IPS-18c (cell line): Measurements from ENCODE around the gene LRP1B.
"Not testable (repeated sequence)": the region's sequence is repeated elsewhere in the genome, so short reads cannot be mapped to it uniquely, and the experiment has no call there.

ENCODE experiments used
- H3K4me3 ChIP-seq: 2 replicates; pipeline ENCODE4 v1.7.0; 2013; ENCODE audit warnings: low read depth, mild to moderate bottlenecking, low read length, moderate library complexity; ENCODE audit not compliant: insufficient read depth
- H3K9me3 ChIP-seq: one replicate; pipeline ENCODE4 v1.6.1; 2013; ENCODE audit warnings: mild to moderate bottlenecking, low read length, moderate library complexity; ENCODE audit not compliant: control insufficient read depth, insufficient read depth

LRP1B gene

DNA sequence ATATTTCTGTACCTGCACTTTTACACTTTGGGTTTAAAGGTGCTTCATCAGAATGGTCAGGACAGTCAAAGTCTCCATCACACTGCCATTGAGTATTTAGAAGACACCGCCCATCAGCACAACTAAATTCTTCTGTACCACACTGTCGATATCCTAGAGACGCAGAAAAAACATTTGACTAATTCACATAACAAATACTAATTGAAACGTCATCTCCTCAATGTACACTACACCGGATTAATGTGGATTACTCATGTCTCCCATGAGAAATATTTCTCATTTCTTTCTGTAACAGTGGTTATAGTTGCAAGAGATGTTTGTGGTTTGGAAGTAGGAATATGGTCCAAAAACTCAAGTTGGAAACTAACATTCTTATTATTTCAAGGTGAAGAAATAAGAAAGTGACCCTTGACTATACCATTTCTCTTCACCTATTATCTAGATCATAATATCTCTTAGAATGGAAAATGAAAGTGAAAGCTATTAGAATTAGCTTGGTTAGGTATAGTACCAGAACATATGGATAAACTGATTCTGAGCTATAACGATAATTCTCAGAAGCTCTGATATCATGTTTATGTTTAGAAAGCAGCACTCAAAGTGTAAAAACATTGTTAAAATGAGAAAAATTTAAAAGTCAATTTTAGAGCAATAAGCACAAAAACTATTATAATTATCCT, 1627.7 kb downstream of the LRP1B start:
- H3K9me3 ChIP-seq = no peaks in the 10 kb centered on the region
- H3K4me3 ChIP-seq = no peak overlapping the region

DNA sequence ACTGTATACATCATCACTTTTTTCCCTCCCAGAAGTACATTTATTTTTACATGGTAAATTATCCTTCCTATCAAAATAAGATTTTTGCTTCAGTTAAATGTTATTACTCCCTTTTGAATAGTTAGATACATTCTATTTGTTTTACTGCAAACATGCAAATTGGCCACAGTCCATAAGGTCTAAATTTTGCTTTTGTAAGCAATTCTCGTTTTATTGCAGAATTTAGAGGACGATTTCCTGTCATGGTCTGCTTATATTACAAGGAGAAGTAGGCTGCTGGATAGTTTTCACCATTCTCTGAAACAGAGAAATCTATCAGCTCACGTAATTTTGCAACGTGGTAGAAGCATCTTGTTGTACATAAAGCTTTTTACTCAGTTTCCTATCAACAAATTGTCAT, 1632.5 kb downstream of the LRP1B start:
- Histone ChIP-seq H3K9me3 (no peaks in the 10 kb centered on the region), H3K4me3 (no peak overlapping the region)

DNA sequence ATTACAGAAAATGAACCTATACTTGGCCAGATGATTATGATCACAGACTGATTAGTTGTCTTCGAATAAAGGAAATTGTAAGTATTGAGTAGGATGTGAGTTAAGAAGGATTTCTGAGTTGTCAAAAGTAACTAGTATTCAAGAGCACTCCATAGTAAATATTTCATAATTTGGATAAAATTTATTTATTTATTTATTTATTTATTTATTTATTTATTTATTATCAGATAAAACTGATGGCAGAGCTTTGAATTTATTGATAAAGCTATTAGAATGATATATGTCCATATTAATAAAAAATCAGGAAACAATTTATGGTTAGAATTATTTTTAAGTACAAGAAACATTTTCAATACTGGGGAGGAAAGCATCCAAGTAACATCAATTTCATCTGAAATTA, 1634.1 kb downstream of the LRP1B start:
- Histone ChIP-seq H3K4me3 (no peak overlapping the region), H3K9me3 (no peaks in the 10 kb centered on the region)

- Histone ChIP-seq H3K9me3 (no peaks in the 10 kb centered on the region), H3K4me3 (no peak overlapping the region)
These were observed 1638.9 kb downstream of the LRP1B start for GRCh38 chr2:140491876-140492275.

DNA sequence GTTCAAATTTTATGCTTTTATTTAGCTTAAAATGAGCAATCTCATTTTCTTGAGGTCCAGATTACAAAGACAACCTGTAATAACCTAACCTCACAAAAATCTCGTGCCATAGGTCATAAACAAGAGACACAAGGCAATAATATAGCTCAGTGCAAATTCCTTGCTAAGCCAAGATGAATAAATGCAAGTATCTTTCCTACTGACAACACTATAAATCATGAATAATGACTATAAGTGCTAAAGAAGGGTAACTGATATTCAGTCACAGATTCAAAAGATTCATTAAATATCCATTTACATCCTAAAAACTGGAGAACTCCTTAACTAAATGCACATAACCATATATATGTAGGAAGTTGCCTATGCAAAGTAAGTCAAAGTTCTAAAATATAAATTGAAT, 1641.6 kb downstream of the LRP1B start:
- no peak overlapping the region for H3K4me3 ChIP-seq
- H3K9me3 ChIP-seq = no peaks in the 10 kb centered on the region

GRCh38 chr2:140481136-140481535, 1649.7 kb downstream of the LRP1B start:
- no peak overlapping the region for H3K4me3 ChIP-seq

GRCh38 chr2:140473851-140474250, 1657.0 kb downstream of the LRP1B start:
- no peak overlapping the region for H3K4me3 ChIP-seq
- no peaks in the 10 kb centered on the region for H3K9me3 ChIP-seq

More at GRCh38 chr2:140481136-140481535, 1649.7 kb downstream of the LRP1B start:
- H3K9me3 ChIP-seq = peaks cover 2% of the 10 kb centered on the region

- H3K9me3 ChIP-seq = peaks cover 2% of the 10 kb centered on the region
- H3K4me3 ChIP-seq = no peak overlapping the region
These were observed 1658.1 kb downstream of the LRP1B start for GRCh38 chr2:140472676-140473075.

DNA sequence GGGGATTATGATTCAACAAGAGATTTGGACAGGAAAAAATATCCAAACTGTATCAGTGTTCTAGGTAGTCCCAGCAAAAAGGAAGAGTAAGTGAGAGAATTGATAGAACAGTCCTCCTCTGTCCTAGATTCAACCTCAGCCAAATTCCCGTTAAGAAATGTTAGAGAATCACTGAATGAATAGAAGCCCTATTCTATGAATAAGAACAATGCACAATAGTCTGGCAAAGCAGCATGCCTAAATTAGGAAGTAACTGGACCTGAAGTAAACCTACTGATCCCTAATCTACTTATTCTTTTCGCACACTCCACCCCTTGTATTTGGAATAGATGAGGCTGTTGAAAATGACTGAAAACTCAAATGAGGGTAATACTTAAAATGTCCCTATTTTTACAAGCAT, 1665.5 kb downstream of the LRP1B start:
- H3K9me3 ChIP-seq = peaks cover 2% of the 10 kb centered on the region
- no peak overlapping the region for H3K4me3 ChIP-seq

DNA sequence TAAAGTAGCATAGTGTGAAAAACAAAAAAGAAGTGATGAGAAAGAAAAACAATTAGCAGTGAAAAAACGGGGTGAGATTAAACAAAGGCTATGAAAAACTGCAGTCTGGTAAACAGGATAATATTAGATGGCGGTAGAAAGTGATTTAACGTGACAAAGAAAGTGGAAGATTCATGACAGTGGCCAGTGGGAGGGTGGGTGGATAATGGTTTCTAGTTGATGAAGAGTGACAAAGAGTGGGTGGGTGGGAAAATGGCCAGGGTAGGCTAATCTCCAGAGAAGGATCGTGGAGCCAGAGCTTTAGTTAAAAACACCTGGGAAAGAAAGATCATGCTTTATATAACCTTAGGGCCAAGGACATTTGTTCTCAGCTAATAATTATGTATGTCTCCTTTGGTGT, 1667.8 kb downstream of the LRP1B start:
- Histone ChIP-seq H3K9me3 (peaks cover 1% of the 10 kb centered on the region), H3K4me3 (no peak overlapping the region)

DNA sequence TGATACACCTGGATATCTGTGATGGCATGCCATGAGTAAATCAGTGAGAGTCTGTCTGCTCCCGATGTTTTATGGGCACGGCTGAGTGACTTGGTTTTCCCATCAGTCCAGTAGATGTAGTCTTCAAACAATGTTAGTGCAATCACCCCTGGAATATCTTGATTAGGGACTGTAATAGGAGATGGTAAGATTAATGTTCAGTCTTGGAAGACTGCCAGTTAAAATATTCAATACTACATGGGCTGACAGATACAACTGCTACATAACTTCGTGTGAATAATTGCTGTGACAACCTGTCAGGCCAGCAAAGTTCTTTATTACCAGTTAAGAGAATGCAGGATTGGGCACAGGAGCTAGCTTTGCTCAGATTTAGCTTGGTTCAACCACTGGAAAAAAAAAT, 1673.3 kb downstream of the LRP1B start:
- no peak overlapping the region for H3K4me3 ChIP-seq
- H3K9me3 ChIP-seq = no peaks in the 10 kb centered on the region

- Histone ChIP-seq H3K9me3 (no peaks in the 10 kb centered on the region), H3K4me3 (no peak overlapping the region)
These were observed 1675.5 kb downstream of the LRP1B start for GRCh38 chr2:140455315-140455714.

- Histone ChIP-seq H3K9me3 (no peaks in the 10 kb centered on the region), H3K4me3 (no peak overlapping the region)
These were observed 1676.1 kb downstream of the LRP1B start for GRCh38 chr2:140454717-140455116.

DNA sequence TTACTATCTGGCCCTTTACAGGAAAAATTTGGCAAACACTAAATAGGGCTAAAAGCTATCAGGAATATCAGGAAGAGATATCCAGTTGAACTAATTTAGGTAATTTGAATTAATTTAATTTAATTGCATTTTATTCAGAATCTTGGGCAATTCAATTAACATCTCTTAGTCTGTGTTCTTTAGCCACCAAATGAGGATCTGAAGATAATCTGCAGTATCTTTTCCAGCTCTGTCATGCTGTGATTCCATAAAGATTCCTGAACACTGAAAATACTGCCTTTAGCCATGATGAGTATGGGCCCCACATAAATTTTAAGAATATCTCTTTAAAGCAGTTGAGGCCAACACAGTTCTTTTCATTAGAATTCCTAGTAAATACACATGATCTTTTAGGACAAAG, 1679.5 kb downstream of the LRP1B start:
- H3K4me3 ChIP-seq = no peak overlapping the region
- no peaks in the 10 kb centered on the region for H3K9me3 ChIP-seq

GRCh38 chr2:140442319-140442718, 1688.5 kb downstream of the LRP1B start:
- no peaks in the 10 kb centered on the region for H3K9me3 ChIP-seq
- H3K4me3 ChIP-seq = no peak overlapping the region

DNA sequence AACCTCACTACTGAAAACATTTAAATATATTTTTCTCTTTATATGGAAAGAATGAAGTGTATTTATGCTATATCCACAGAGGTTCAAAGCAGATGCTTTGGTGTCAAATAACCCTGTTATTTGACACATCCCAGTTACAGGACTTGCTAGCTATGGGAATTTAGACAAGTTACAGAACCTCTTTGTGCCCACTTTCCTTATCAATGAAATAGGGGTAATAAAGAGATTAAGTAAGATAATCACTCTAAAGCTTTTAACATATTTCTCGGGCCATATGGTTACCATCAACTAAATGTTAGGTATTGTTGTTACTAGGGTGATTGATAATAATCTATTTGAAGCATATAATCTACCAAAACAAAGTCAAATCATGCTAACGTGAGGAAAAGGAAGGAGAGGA, 1690.0 kb downstream of the LRP1B start:
- Histone ChIP-seq H3K4me3 (no peak overlapping the region), H3K9me3 (no peaks in the 10 kb centered on the region)

- Histone ChIP-seq H3K9me3 (no peaks in the 10 kb centered on the region), H3K4me3 (no peak overlapping the region)
These were observed 1693.9 kb downstream of the LRP1B start for GRCh38 chr2:140436936-140437335.

DNA sequence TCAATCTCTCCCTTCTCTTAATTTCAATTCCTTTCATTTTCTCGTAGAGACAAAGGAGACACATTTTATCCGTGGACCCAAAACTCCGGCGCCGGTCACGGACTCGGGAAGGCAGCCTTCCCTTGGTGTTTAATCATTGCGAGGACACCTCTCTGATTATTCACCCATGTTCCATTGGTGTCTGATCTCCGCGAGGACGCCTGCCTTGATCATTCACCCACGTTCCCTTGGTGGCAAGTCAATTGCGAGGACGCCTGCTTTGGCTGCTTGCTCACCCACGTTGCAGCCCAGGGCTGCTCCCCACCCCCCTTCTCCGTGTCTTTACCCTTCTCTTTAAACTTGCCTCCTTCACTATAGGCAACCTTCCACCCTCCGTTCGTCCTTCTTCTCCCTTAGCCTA, 1703.8 kb downstream of the LRP1B start:
- not testable (repeated sequence) for H3K9me3 ChIP-seq, H3K4me3 ChIP-seq

DNA sequence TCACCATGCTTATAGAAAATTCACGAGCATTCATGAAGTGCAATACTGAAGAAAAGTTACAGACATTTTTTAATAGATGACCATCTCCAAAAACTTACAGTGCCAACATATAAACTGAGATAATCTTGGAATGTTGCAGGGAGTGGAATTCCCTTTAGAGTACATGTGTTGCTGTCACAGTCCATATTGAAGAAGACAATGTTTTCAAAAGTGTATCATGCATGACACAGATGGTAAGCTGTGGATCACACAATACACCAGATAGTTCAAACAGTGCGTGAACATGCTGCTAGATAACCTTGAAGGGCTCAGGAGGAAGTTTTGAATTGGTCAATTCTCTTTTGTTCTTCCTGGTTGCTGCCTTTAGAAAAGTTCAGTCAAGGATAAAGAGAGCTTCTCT, 1706.3 kb downstream of the LRP1B start:
- no peaks in the 10 kb centered on the region for H3K9me3 ChIP-seq
- H3K4me3 ChIP-seq = no peak overlapping the region
